Measurements from ENCODE around the gene IER5. TPM values are rescaled to one million over a fixed set of nuclear protein-coding genes. Genes with fewer than 3 reads are reported as not detected.
"Not testable (repeated sequence)": the region's sequence is repeated elsewhere in the genome, so short reads cannot be mapped to it uniquely, and the experiment has no call there.

Gene IER5
- total RNA-seq: 10 to 100 TPM; 50.4 to 67.0 TPM

GRCh38 chr1:181088079-181089016, at the start of gene IER5:
TSS of gene IER5 (plus strand) at chr1:181088700. CDS start at chr1:181088903, 203 bp downstream.
- H3K27me3 Mint-ChIP-seq: no peaks in the 10 kb centered on the region
- peaks cover 39% of the 10 kb centered on the region for H3K36me3 Mint-ChIP-seq
- CTCF ChIA-PET: interaction anchor here (0.7 to 6.4 kb wide), 6 partner anchors 17 to 75 kb away, joined by 3 to 91 read pairs (median 29); no protein-coding TSS in a partner anchor
- DNase-seq (peak; percentile 97), ATAC-seq (peak; percentile 81)
- no peaks in the 10 kb centered on the region for H3K9me3 Mint-ChIP-seq (ENCODE audit: low read depth)
- peak within 1 kb of the TSS; percentile 96 for H3K4me3 Mint-ChIP-seq
- peak within 1 kb of the TSS; percentile 97 for H3K27ac Mint-ChIP-seq
- H3K4me1 Mint-ChIP-seq: peaks cover 47% of the 10 kb centered on the region

GRCh38 chr1:181040284-181040865, 48.1 kb upstream of the IER5 start:
- peaks cover 29% of the 10 kb centered on the region for H3K36me3 Mint-ChIP-seq
- H3K4me1 Mint-ChIP-seq: peaks cover 78% of the 10 kb centered on the region
- no peak for ATAC-seq
- CTCF ChIA-PET: interaction anchor here (0.8 to 9.5 kb wide), 8 partner anchors 22 to 159 kb away, joined by 3 to 133 read pairs (median 4); no protein-coding TSS in a partner anchor
- no peak for DNase-seq
- peak overlapping the region; percentile 41 for H3K27ac Mint-ChIP-seq
- H3K4me3 Mint-ChIP-seq: no peak overlapping the region
- H3K9me3 Mint-ChIP-seq (ENCODE audit: low read depth): no peaks in the 10 kb centered on the region
- no peaks in the 10 kb centered on the region for H3K27me3 Mint-ChIP-seq

GRCh38 chr1:181043025-181043888, 45.2 kb upstream of the IER5 start:
- DNase-seq (no peak), ATAC-seq (no peak)
- Mint-ChIP-seq H3K27ac (peak overlapping the region; percentile 40), H3K27me3 (no peaks in the 10 kb centered on the region), H3K4me3 (no peak overlapping the region), H3K36me3 (peaks cover 28% of the 10 kb centered on the region), H3K4me1 (peaks cover 54% of the 10 kb centered on the region), H3K9me3 (ENCODE audit: low read depth) (no peaks in the 10 kb centered on the region)
- CTCF ChIA-PET: interaction anchor here (0.7 to 3.6 kb wide), 12 partner anchors 10 to 162 kb away, joined by 3 to 24 read pairs (median 3); partner anchors contain the start of genes MR1 and STX6

GRCh38 chr1:181044449-181044966, 44.0 kb upstream of the IER5 start:
- peak; percentile 90 for ATAC-seq

GRCh38 chr1:181045946-181046345, 42.6 kb upstream of the IER5 start:
- H3K9me3 Mint-ChIP-seq (ENCODE audit: low read depth); ATAC-seq; H3K27ac Mint-ChIP-seq; H3K27me3 Mint-ChIP-seq; CTCF ChIA-PET; DNase-seq; H3K4me3 Mint-ChIP-seq: not testable (repeated sequence)
- H3K36me3 Mint-ChIP-seq: peaks cover 24% of the 10 kb centered on the region
- H3K4me1 Mint-ChIP-seq: peaks cover 37% of the 10 kb centered on the region

More at GRCh38 chr1:181044449-181044966, 44.0 kb upstream of the IER5 start:
- Mint-ChIP-seq H3K27me3 (no peaks in the 10 kb centered on the region), H3K36me3 (peaks cover 22% of the 10 kb centered on the region), H3K4me3 (no peak overlapping the region), H3K27ac (peak overlapping the region; percentile 83), H3K4me1 (peaks cover 46% of the 10 kb centered on the region), H3K9me3 (ENCODE audit: low read depth) (no peaks in the 10 kb centered on the region)
- DNase-seq: peak; percentile 78
- CTCF ChIA-PET: interaction anchor here (1.0 to 3.6 kb wide), 5 partner anchors 21 to 98 kb away, joined by 3 to 24 read pairs (median 5); partner anchors contain the start of gene STX6

- Mint-ChIP-seq H3K36me3 (peaks cover 40% of the 10 kb centered on the region), H3K27ac (no peak overlapping the region), H3K9me3 (ENCODE audit: low read depth) (no peaks in the 10 kb centered on the region), H3K4me1 (peaks cover 13% of the 10 kb centered on the region), H3K27me3 (no peaks in the 10 kb centered on the region), H3K4me3 (no peak overlapping the region)
- CTCF ChIA-PET: no interaction called here
- ATAC-seq (no peak), DNase-seq (no peak)
These were observed 39.1 kb upstream of the IER5 start for GRCh38 chr1:181049378-181049777.

GRCh38 chr1:181050922-181051321, 37.6 kb upstream of the IER5 start:
- Mint-ChIP-seq H3K27me3 (no peaks in the 10 kb centered on the region), H3K27ac (no peak overlapping the region), H3K36me3 (peaks cover 44% of the 10 kb centered on the region), H3K4me3 (no peak overlapping the region), H3K4me1 (peaks cover 3% of the 10 kb centered on the region), H3K9me3 (ENCODE audit: low read depth) (no peaks in the 10 kb centered on the region)
- CTCF ChIA-PET: interaction anchor here (1.1 kb wide), 1 partner anchor 13 kb away, joined by 3 read pairs; no protein-coding TSS in a partner anchor
- DNase-seq (no peak), ATAC-seq (no peak)

- no peak overlapping the region for H3K4me3 Mint-ChIP-seq
- peaks cover 3% of the 10 kb centered on the region for H3K4me1 Mint-ChIP-seq
- DNase-seq (no peak), ATAC-seq (no peak)
- CTCF ChIA-PET: no interaction called here
- H3K27ac Mint-ChIP-seq: no peak overlapping the region
- H3K9me3 Mint-ChIP-seq (ENCODE audit: low read depth): no peaks in the 10 kb centered on the region
- H3K27me3 Mint-ChIP-seq: no peaks in the 10 kb centered on the region
- H3K36me3 Mint-ChIP-seq: peaks cover 55% of the 10 kb centered on the region
These were observed 31.9 kb upstream of the IER5 start for GRCh38 chr1:181056560-181056959.

- CTCF ChIA-PET: no interaction called here
These were observed 31.4 kb upstream of the IER5 start for GRCh38 chr1:181057079-181057478.

GRCh38 chr1:181059435-181059834, 29.1 kb upstream of the IER5 start:
- Mint-ChIP-seq H3K9me3 (ENCODE audit: low read depth) (no peaks in the 10 kb centered on the region), H3K4me3 (no peak overlapping the region), H3K27me3 (no peaks in the 10 kb centered on the region), H3K27ac (no peak overlapping the region), H3K4me1 (peaks cover 22% of the 10 kb centered on the region), H3K36me3 (peaks cover 41% of the 10 kb centered on the region)
- CTCF ChIA-PET: interaction anchor here (1.9 kb wide), 1 partner anchor 83 kb away, joined by 5 read pairs; no protein-coding TSS in a partner anchor
- ATAC-seq (no peak), DNase-seq (no peak)

More at GRCh38 chr1:181057079-181057478, 31.4 kb upstream of the IER5 start:
- H3K27me3 Mint-ChIP-seq: no peaks in the 10 kb centered on the region
- H3K9me3 Mint-ChIP-seq (ENCODE audit: low read depth): no peaks in the 10 kb centered on the region
- ATAC-seq: peak; percentile 16
- H3K36me3 Mint-ChIP-seq: peaks cover 53% of the 10 kb centered on the region
- no peak overlapping the region for H3K4me3 Mint-ChIP-seq
- DNase-seq: no peak
- H3K4me1 Mint-ChIP-seq: peaks cover 7% of the 10 kb centered on the region
- H3K27ac Mint-ChIP-seq: no peak overlapping the region

- Mint-ChIP-seq H3K36me3 (peaks cover 39% of the 10 kb centered on the region), H3K9me3 (ENCODE audit: low read depth) (no peaks in the 10 kb centered on the region)
- no peak for ATAC-seq
These were observed 28.4 kb upstream of the IER5 start for GRCh38 chr1:181060066-181060465.

GRCh38 chr1:181060947-181061346, 27.6 kb upstream of the IER5 start:
- H3K27ac Mint-ChIP-seq; H3K4me3 Mint-ChIP-seq; DNase-seq; H3K9me3 Mint-ChIP-seq (ENCODE audit: low read depth); ATAC-seq; CTCF ChIA-PET; H3K27me3 Mint-ChIP-seq: not testable (repeated sequence)
- H3K4me1 Mint-ChIP-seq: peaks cover 22% of the 10 kb centered on the region
- H3K36me3 Mint-ChIP-seq: peaks cover 31% of the 10 kb centered on the region

More at GRCh38 chr1:181060066-181060465, 28.4 kb upstream of the IER5 start:
- Mint-ChIP-seq H3K27me3 (no peaks in the 10 kb centered on the region), H3K4me3 (no peak overlapping the region), H3K27ac (no peak overlapping the region), H3K4me1 (peaks cover 22% of the 10 kb centered on the region)
- no peak for DNase-seq
- CTCF ChIA-PET: no interaction called here

Data from activated CD8-positive, alpha-beta memory T cell treated with anti-CD3 and anti-CD28 coated beads, Interleukin-2, amount 10 ng/mL, durations not matched to agents 7 days and 5 days (primary cell).